ENCODE results near the gene CRYZ.

CRYZ gene

GRCh38 chr1:74731399-74732052 is 1.3 kb downstream of the CRYZ start:
- DNase-seq (ENCODE audit: low read depth in 3 of 3), result no peak

GRCh38 chr1:74729741-74730478 is 2.9 kb downstream of the CRYZ start:
- no peak for DNase-seq (ENCODE audit: low read depth in 3 of 3)

GRCh38 chr1:74728736-74729135 is 4.1 kb downstream of the CRYZ start:
- DNase-seq (ENCODE audit: low read depth in 3 of 3), result no peak

GRCh38 chr1:74726063-74726462 is 6.8 kb downstream of the CRYZ start:
- DNase-seq (ENCODE audit: low read depth in 3 of 3), result no peak

- DNase-seq (ENCODE audit: low read depth in 3 of 3), result no peak
These were observed 15.2 kb downstream of the CRYZ start for GRCh38 chr1:74717626-74718025.

- no peak for DNase-seq (ENCODE audit: low read depth in 3 of 3)
These were observed 16.0 kb downstream of the CRYZ start for GRCh38 chr1:74716822-74717221.

GRCh38 chr1:74715806-74716205 is 17.0 kb downstream of the CRYZ start:
- DNase-seq (ENCODE audit: low read depth in 3 of 3), result no peak

- no peak for DNase-seq (ENCODE audit: low read depth in 3 of 3)
These were observed 17.7 kb downstream of the CRYZ start for GRCh38 chr1:74715236-74715502.

GRCh38 chr1:74714429-74715235 is 18.2 kb downstream of the CRYZ start:
- no peak for DNase-seq (ENCODE audit: low read depth in 3 of 3)

- DNase-seq (ENCODE audit: low read depth in 3 of 3), result no peak
These were observed 19.0 kb downstream of the CRYZ start for GRCh38 chr1:74713849-74714248.

- DNase-seq (ENCODE audit: low read depth in 3 of 3), result no peak
These were observed 20.0 kb downstream of the CRYZ start for GRCh38 chr1:74712881-74713280.

GRCh38 chr1:74703386-74704182 is 29.3 kb downstream of the CRYZ start:
- no peak for DNase-seq (ENCODE audit: low read depth in 3 of 3)

GRCh38 chr1:74699331-74699730 is 33.5 kb downstream of the CRYZ start:
- no peak for DNase-seq (ENCODE audit: low read depth in 3 of 3)

GRCh38 chr1:74697832-74698231 is 35.0 kb downstream of the CRYZ start:
- no peak for DNase-seq (ENCODE audit: low read depth in 3 of 3)

- DNase-seq (ENCODE audit: low read depth in 3 of 3), result no peak
These were observed 39.4 kb downstream of the CRYZ start for GRCh38 chr1:74693473-74693872.

- no peak for DNase-seq (ENCODE audit: low read depth in 3 of 3)
These were observed 41.9 kb downstream of the CRYZ start for GRCh38 chr1:74690909-74691308.

- DNase-seq (ENCODE audit: low read depth in 3 of 3), result no peak
These were observed 42.5 kb downstream of the CRYZ start for GRCh38 chr1:74690364-74690696.

- peak in 2 of 3 experiments; percentile 0 to 37 for DNase-seq (ENCODE audit: low read depth in 3 of 3)
These were observed 43.1 kb downstream of the CRYZ start for GRCh38 chr1:74689621-74690363.

GRCh38 chr1:74686928-74687327 is 45.9 kb downstream of the CRYZ start:
- no peak for DNase-seq (ENCODE audit: low read depth in 3 of 3)

- no peak for DNase-seq (ENCODE audit: low read depth in 3 of 3)
These were observed 48.5 kb downstream of the CRYZ start for GRCh38 chr1:74684301-74684700.

- DNase-seq (ENCODE audit: low read depth in 3 of 3), result no peak
These were observed 49.2 kb downstream of the CRYZ start for GRCh38 chr1:74683656-74684055.

- DNase-seq (ENCODE audit: low read depth in 3 of 3), result no peak
These were observed 51.0 kb downstream of the CRYZ start for GRCh38 chr1:74681851-74682250.

Measured in stimulated activated CD4-positive, alpha-beta T cell treated with anti-CD3 and anti-CD28 coated beads, TNF-alpha, amount 100 ng/mL, for 24 hours (primary cell).